ENCODE measurements around the gene OPHN1.

- TF ChIP-seq CTCF (IDR thresholded peaks at IDR 0.05), result no peak
- TF ChIP-seq POLR2AphosphoS5 (IDR thresholded peaks at IDR 0.05), result no peak
- TF ChIP-seq EP300 (IDR thresholded peaks at IDR 0.05), result no peak
- TF ChIP-seq POLR2A (IDR thresholded peaks at IDR 0.05), result no peak
These were observed 229.6 kb downstream of the OPHN1 start for GRCh38 chrX:68203646-68204045.

Measured in gastroesophageal sphincter (tissue), 3 donors.